K562 (cell line): Measurements from ENCODE around the gene P2RX1. TPM values are rescaled to one million over a fixed set of nuclear protein-coding genes. Genes with fewer than 3 reads are reported as not detected.

Experiments used
- ATAC-seq: fragments of 200-7000 bp; cut with Tn5 transposase; 3 replicates; pipeline ENCODE4 v1.9.1; 2020; ENCODE audit warnings: moderate library complexity
- BruUV-seq: library from RNA; stranded (reverse); fragments of 400-500 nt; replicated peaks from 2 replicates; lab custom pipeline; 2021; lab: Mats Ljungman, UMichigan
- CTCF ChIA-PET: fragments of 300-600 bp; formaldehyde crosslinking; extraction: SDS; loops from one replicate; lab custom pipeline; 2021; ENCODE audit warnings: low intra/inter-chr PET ratio; lab: Yijun Ruan, JAX
- POLR2A ChIA-PET: fragments of 300-600, 350-650 bp; sonication (Branson Sonifier 250); formaldehyde crosslinking; extraction: SDS; loops from one replicate; lab custom pipeline; 2021; ENCODE audit warnings: antibody characterized with exemption, inconsistent platforms; lab: Yijun Ruan, JAX
- DNase-seq, 4 experiments: peaks; one replicate each; pipeline versions ENCODE4 v3.0.0 to v3.0.0-alpha.2; 2011 to 2018; ENCODE audit warnings: low spot score in 3 of 4, mixed read lengths in 3 of 4; ENCODE audit errors: extremely low read depth in 1 of 4
- FAIRE-seq: peaks from 2 replicates; lab custom pipeline; 2011; peaks lifted over from hg19 to GRCh38; lab: Jason Lieb, UNC
- H2AFZ ChIP-seq: 2 replicates; pipeline ENCODE4 v1.6.0; 2011; ENCODE audit warnings: low read depth, low read length, control low read depth, inconsistent platforms
- H3K27ac ChIP-seq: fragments of 200-600 bp; 3 replicates; pipeline ENCODE4 v1.8.0; 2011; ENCODE audit warnings: low read depth, mild to moderate bottlenecking, control low read depth, inconsistent platforms, low read length, moderate library complexity, mixed read lengths; ENCODE audit errors: extremely low read depth
- H3K27me3 ChIP-seq, 2 experiments: fragments of 300-600 bp in 1 of 2; 2 replicates in 1 of 2; 3 replicates in 1 of 2; pipeline versions ENCODE4 v1.6.0 to v1.8.0; 2011; ENCODE audit warnings: inconsistent platforms in 2 of 2, low read length in 2 of 2, mild to moderate bottlenecking in 1 of 2, mixed read lengths in 1 of 2, moderate library complexity in 1 of 2; ENCODE audit not compliant: control insufficient read depth in 2 of 2, insufficient read depth in 2 of 2
- H3K36me3 ChIP-seq: fragments of 300-600 bp; 3 replicates; pipeline ENCODE4 v1.8.0; 2011; ENCODE audit warnings: mild to moderate bottlenecking, low read length, inconsistent platforms; ENCODE audit not compliant: control insufficient read depth, insufficient read depth
- H3K4me1 ChIP-seq, 2 experiments: fragments of 200-600 bp in 1 of 2; replicated peaks in 1 of 2; 2 replicates in 1 of 2; 3 replicates in 1 of 2; pipeline versions ENCODE4 v1.5.1 to v1.8.0; 2011; ENCODE audit warnings: inconsistent platforms in 2 of 2, low read length in 2 of 2, mild to moderate bottlenecking in 1 of 2, mixed read lengths in 1 of 2, moderate library complexity in 1 of 2; ENCODE audit not compliant: control insufficient read depth in 2 of 2, insufficient read depth in 2 of 2
- H3K4me2 ChIP-seq: 2 replicates; pipeline ENCODE4 v1.6.1; 2011; ENCODE audit warnings: low read length, control low read depth, inconsistent platforms, mixed read lengths; ENCODE audit not compliant: insufficient read depth
- H3K4me3 ChIP-seq: fragments of 200-600 bp; sonication (generic), shearing (Covaris generic); 2 replicates; pipeline ENCODE4 v1.5.1; 2016; ENCODE audit warnings: control low read depth, inconsistent platforms
- H3K79me2 ChIP-seq: fragments of 200-600 bp; 3 replicates; pipeline ENCODE4 v1.8.0; 2011; ENCODE audit warnings: low read length, inconsistent platforms; ENCODE audit not compliant: control insufficient read depth, insufficient read depth
- H3K9ac ChIP-seq, 2 experiments: 2 replicates each; pipeline versions ENCODE4 v1.6.0 to v1.6.1; 2011; ENCODE audit warnings: low read depth in 2 of 2, low read length in 2 of 2, control low read depth in 1 of 2, inconsistent platforms in 1 of 2, mild to moderate bottlenecking in 1 of 2, mixed read lengths in 1 of 2; ENCODE audit not compliant: insufficient read depth in 1 of 2
- H3K9me1 ChIP-seq: one replicate; pipeline ENCODE4 v1.6.0; 2011; ENCODE audit warnings: inconsistent platforms, mild to moderate bottlenecking, low read length, moderate library complexity; ENCODE audit not compliant: control insufficient read depth, insufficient read depth
- H3K9me3 ChIP-seq: replicated peaks from 2 replicates; pipeline ENCODE4 v1.5.1; 2011; ENCODE audit warnings: low read depth, low read length, inconsistent platforms; ENCODE audit not compliant: control insufficient read depth, insufficient read depth
- H4K20me1 ChIP-seq: replicated peaks from 2 replicates; pipeline ENCODE4 v1.6.1; 2011; ENCODE audit warnings: low read length, inconsistent platforms, mixed read lengths; ENCODE audit not compliant: control insufficient read depth, insufficient read depth
- FOXJ2 ChIP-seq: fragments of 200-800 bp; sonication (Bioruptor generic); IDR thresholded peaks from 2 replicates; pipeline ENCODE4 v1.6.1; 2016; ENCODE audit warnings: missing genetic modification characterization, missing compliant biosample characterization
- KLF13 ChIP-seq: fragments of 450-650 bp; IDR thresholded peaks from 2 replicates; pipeline ENCODE4 v1.6.1; 2016; ENCODE audit warnings: missing genetic modification characterization, low read depth, mild to moderate bottlenecking, missing compliant biosample characterization, moderate library complexity, borderline replicate concordance
- MYC ChIP-seq, 2 experiments: fragments of 250-450 bp in 1 of 2; sonication (Bioruptor Pico) in 1 of 2; IDR thresholded peaks; 2 replicates each; pipeline versions ENCODE4 v1.5.1 to v1.6.1; 2012 to 2021; ENCODE audit warnings: low read depth in 2 of 2, borderline replicate concordance in 1 of 2, improper control_type of control experiment in 1 of 2, low read length in 1 of 2, mild to moderate bottlenecking in 1 of 2, moderate library complexity in 1 of 2
- NFXL1 ChIP-seq: fragments of 450-650 bp; formaldehyde crosslinking; IDR thresholded peaks from 2 replicates; pipeline ENCODE4 v1.4.0; 2021; ENCODE audit warnings: mild to moderate bottlenecking
- POLR2A ChIP-seq: fragments of 450-650 bp; conservative IDR thresholded peaks from 2 replicates; pipeline ENCODE4 v1.6.1; 2016
- POLR2AphosphoS5 ChIP-seq: IDR thresholded peaks from 2 replicates; pipeline ENCODE4 v1.6.1; 2011; ENCODE audit warnings: mild to moderate bottlenecking, low read depth, low read length, moderate library complexity; ENCODE audit not compliant: control insufficient read depth, insufficient read depth
- PRDM10 ChIP-seq: fragments of 450-650 bp; IDR thresholded peaks from 2 replicates; pipeline ENCODE4 v1.6.1; 2018; ENCODE audit not compliant: partially characterized antibody
- SMAD1 ChIP-seq: fragments of 150-350 bp; IDR thresholded peaks from 2 replicates; pipeline ENCODE4 v1.6.1; 2014; ENCODE audit warnings: low read length, low read depth; ENCODE audit not compliant: partially characterized antibody
- ZNF184 ChIP-seq: sonication (generic); formaldehyde crosslinking; IDR thresholded peaks from 2 replicates; pipeline ENCODE4 v1.5.0; 2020; ENCODE audit warnings: missing genetic modification reagents
- ZNF197 ChIP-seq: fragments of 200-800 bp; sonication (Bioruptor generic); IDR thresholded peaks from 2 replicates; pipeline ENCODE4 v1.6.1; 2016; ENCODE audit warnings: low read depth, missing genetic modification characterization, missing compliant biosample characterization
- ZNF695 ChIP-seq: fragments of 450-650 bp; formaldehyde crosslinking; IDR thresholded peaks from 2 replicates; pipeline ENCODE4 v1.4.0; 2020; ENCODE audit warnings: mild to moderate bottlenecking, moderate library complexity
- WGBS: fragments of 100-300 bp; shearing (Covaris generic); methylation state at CpG from one replicate; pipeline ENCODE4 v1.1.6; 2016; ENCODE audit warnings: low coverage, mixed read lengths; ENCODE audit not compliant: insufficient coverage; ENCODE audit errors: missing lambda C conversion rate; 5-methylcytosine and 5-hydroxymethylcytosine counted together
- in situ Hi-C: fragments of 300-500 bp; cut with MboI; formaldehyde crosslinking; loops from 4 replicates; pipeline ENCODE4 v1.15.0; 2018; ENCODE audit warnings: inconsistent platforms, mixed read lengths
- intact Hi-C: fragments of 100-400 bp; cut with micrococcal nuclease; formaldehyde crosslinking; loops from 2 replicates; pipeline ENCODE4 v1.14.2; 2022
- polyA plus RNA-seq, 8 experiments: library from polyadenylated mRNA; depleted of rRNA in 4 of 8; stranded (reverse) in 5 of 8; unstranded in 3 of 8; fragments of >200 nt; fragmentation: Nextera tagmentation in 2 of 8; fragmentation: Illumina TruSeq in 1 of 8; extraction: Ambion mirVana in 2 of 8; extraction: Trizol in 1 of 8; gene quantifications; 2 replicates each; pipeline versions ENCODE4 v1.2.1 to v1.2.3, GENCODE V29; 2011 to 2014; ENCODE audit warnings: inconsistent platforms in 1 of 8, missing spikeins in 1 of 8
- total RNA-seq, 7 experiments: library from RNA; depleted of rRNA in 6 of 7; stranded (reverse); fragments of >200 nt in 6 of 7; fragmentation: Illumina TruSeq in 2 of 7; extraction: Trizol in 2 of 7; gene quantifications; 2 replicates each; pipeline versions ENCODE4 v1.2.1 to v1.2.3, GENCODE V29; 2011 to 2021; ENCODE audit warnings: low replicate concordance in 1 of 7

Gene P2RX1
- total and polyA plus RNA-seq, 9 of the 15 experiments (the other 6 are each of a cell fraction or from before 2014, with no cell fraction given), result 0.27 to 20.3 (median 10.3) TPM

GRCh38 chr17:3894911-3895343 lies 21.3 kb downstream of the P2RX1 start:
- H3K27me3 ChIP-seq, result no peaks in the 10 kb centered on the region
- no peak for DNase-seq
- TF ChIP-seq SMAD1 (no peak), FOXJ2 (tag) (no peak), KLF13 (tag) (no peak), MYC (IDR thresholded peaks at IDR 0.05; ENCODE audit: low read depth, low read length) (no peak), MYC (CRISPR knock-in tag; IDR thresholded peaks at IDR 0.05; ENCODE audit: borderline replicate concordance, low read depth) (no peak), PRDM10 (no peak), NFXL1 (CRISPR knock-in tag) (no peak), ZNF197 (CRISPR knock-in tag) (no peak), ZNF695 (no peak), ZNF184 (CRISPR knock-in tag) (no peak), POLR2AphosphoS5 (no peak), POLR2A (no peak)
- TF ChIP-seq, all 486 proteins: peak for 0
- ChIA-PET CTCF (no interaction called here), POLR2A (interaction anchor here (0.6 to 2.5 kb wide), 3 partner anchors 10 to 846 kb away, joined by 3 to 9 read pairs (median 5); no protein-coding TSS in a partner anchor)
- H3K9ac ChIP-seq, result peak overlapping the region in 1 of 2 experiments; percentile 61; a peak in 1 of 4 replicates
- no peak for ATAC-seq
- peaks cover 16 to 51% of the 10 kb centered on the region in 2 experiments; a peak in 4 of 5 replicates for H3K4me1 ChIP-seq
- H3K4me3 ChIP-seq, result no peak overlapping the region
- intact Hi-C loops (no loop called here), in situ Hi-C loops (no loop called here)
- BruUV-seq, result no TSS peak
- H3K36me3 ChIP-seq, result no peaks in the 10 kb centered on the region
- no peaks in the 10 kb centered on the region for H3K9me1 ChIP-seq
- H3K27ac ChIP-seq, result no peak overlapping the region
- no peak overlapping the region for H3K4me2 ChIP-seq
- H3K79me2 ChIP-seq, result peaks cover 15% of the 10 kb centered on the region; the same call in 2 of the 3 replicates
- no peaks in the 10 kb centered on the region for H3K9me3 ChIP-seq
- H2AFZ ChIP-seq, result peak overlapping the region; percentile 14; the same call in 1 of the 2 replicates
- peak; percentile 63 for FAIRE-seq
- WGBS, result 25% methylated on average over 2 of the region's 2 CpGs
- no peaks in the 10 kb centered on the region for H4K20me1 ChIP-seq
